Endodermal cell (in vitro differentiated cells): ENCODE measurements around the gene BHLHE23. TPM values are rescaled to one million over a fixed set of nuclear protein-coding genes. Genes with fewer than 3 reads are reported as not detected.

Experiments
- DNase-seq: peaks from one replicate; pipeline ENCODE4 v3.0.0-alpha.2; 2017
- H3K27ac ChIP-seq: 2 replicates; pipeline ENCODE4 v1.5.1; 2013; ENCODE audit warnings: mild to moderate bottlenecking, low read depth, low read length, moderate library complexity
- H3K27me3 ChIP-seq: 2 replicates; pipeline ENCODE4 v1.6.1; 2013; ENCODE audit warnings: mild to moderate bottlenecking, low read length, moderate library complexity; ENCODE audit not compliant: insufficient read depth, control insufficient read depth, poor library complexity, severe bottlenecking
- H3K36me3 ChIP-seq: 2 replicates; pipeline ENCODE4 v1.7.0; 2013; ENCODE audit warnings: mild to moderate bottlenecking, low read length, moderate library complexity; ENCODE audit not compliant: control insufficient read depth, insufficient read depth
- H3K4me1 ChIP-seq: one replicate; pipeline ENCODE4 v1.7.0; 2013; ENCODE audit warnings: low read length; ENCODE audit not compliant: control insufficient read depth, insufficient read depth
- H3K4me3 ChIP-seq: 2 replicates; pipeline ENCODE4 v1.5.1; 2013; ENCODE audit warnings: mild to moderate bottlenecking, low read length, moderate library complexity
- H3K9ac ChIP-seq: 2 replicates; pipeline ENCODE4 v1.6.1; 2013; ENCODE audit warnings: mild to moderate bottlenecking, low read length, moderate library complexity; ENCODE audit not compliant: poor library complexity, severe bottlenecking; ENCODE audit errors: extremely low read depth
- H3K9me3 ChIP-seq: 2 replicates; pipeline ENCODE4 v1.6.1; 2013; ENCODE audit warnings: mild to moderate bottlenecking, low read length, moderate library complexity; ENCODE audit not compliant: control insufficient read depth
- H3K27ac Mint-ChIP-seq: 2 replicates; pipeline ENCODE4 v1.8.0; 2020; ENCODE audit warnings: mixed read lengths
- H3K27me3 Mint-ChIP-seq: 2 replicates; pipeline ENCODE4 v1.8.0; 2021; ENCODE audit warnings: mild to moderate bottlenecking, mixed read lengths; ENCODE audit not compliant: insufficient read depth
- H3K36me3 Mint-ChIP-seq: 2 replicates; pipeline ENCODE4 v1.8.0; 2020; ENCODE audit warnings: low read depth, mixed read lengths
- H3K4me1 Mint-ChIP-seq: 2 replicates; pipeline ENCODE4 v1.8.0; 2020; ENCODE audit warnings: mixed read lengths
- H3K4me3 Mint-ChIP-seq: 2 replicates; pipeline ENCODE4 v1.8.0; 2020; ENCODE audit warnings: mild to moderate bottlenecking, moderate library complexity, mixed read lengths
- H3K9me3 Mint-ChIP-seq: 2 replicates; pipeline ENCODE4 v1.8.0; 2020; ENCODE audit warnings: mild to moderate bottlenecking, mixed read lengths
- CTCF ChIP-seq: fragments of 200-600 bp; sonication (generic); conservative IDR thresholded peaks from 2 replicates; pipeline ENCODE4 v1.5.0; 2021; ENCODE audit warnings: antibody characterized with exemption, mild to moderate bottlenecking
- WGBS, 2 experiments: methylation state at CpG; one replicate each; pipeline versions ENCODE4 v1.1.5 to v1.1.7; 2013; ENCODE audit warnings: missing lambda C conversion rate in 2 of 2, mixed read lengths in 1 of 2; ENCODE audit not compliant: insufficient coverage in 1 of 2, insufficient read length in 1 of 2; 5-methylcytosine and 5-hydroxymethylcytosine counted together
- total RNA-seq, 2 donors: library from RNA; stranded (reverse); fragmentation: NEBNext Ultra II Directional in 1 of 2; extraction: Animal tissue kit (Norgen Biotek cat#: 25700) in 1 of 2; gene quantifications; 2 replicates in 1 of 2; 3 replicates in 1 of 2; pipeline ENCODE4 v1.2.1, GENCODE V29; 2021

BHLHE23 gene
- total RNA-seq, 2 donors from 2014 or later: not detected

DNA sequence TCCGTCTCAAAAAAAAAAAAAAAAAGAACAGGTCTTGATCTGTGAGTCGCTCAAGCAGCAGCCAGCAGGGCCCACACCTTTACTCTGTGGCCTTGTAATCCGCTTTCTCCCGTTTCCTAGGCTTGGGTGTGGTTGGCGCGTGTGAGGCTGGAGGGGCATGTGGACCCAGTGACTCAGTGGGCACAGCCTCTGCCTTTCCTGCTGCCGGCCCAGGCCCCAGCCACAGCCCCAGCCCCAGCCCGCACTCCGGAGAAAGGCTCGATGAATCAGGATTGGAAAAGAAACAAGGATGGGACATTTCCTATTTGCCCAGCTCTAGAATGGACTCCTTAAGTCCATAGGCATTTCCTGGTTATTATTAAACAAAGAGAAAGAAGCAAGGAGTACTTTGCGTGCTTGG is 4.3 kb downstream of the BHLHE23 start:
- H3K27ac ChIP-seq: no peak overlapping the region
- TF ChIP-seq CTCF: no peak
- WGBS, 2 experiments: 78 to 91% methylated on average over 6 to 11 of the region's 11 CpGs
- H3K9me3 ChIP-seq: no peaks in the 10 kb centered on the region
- no peaks in the 10 kb centered on the region for H3K36me3 Mint-ChIP-seq
- no peaks in the 10 kb centered on the region for H3K4me1 ChIP-seq
- no peaks in the 10 kb centered on the region for H3K36me3 ChIP-seq
- H3K4me3 Mint-ChIP-seq: no peak overlapping the region
- H3K9me3 Mint-ChIP-seq: no peaks in the 10 kb centered on the region
- peaks cover 6% of the 10 kb centered on the region for H3K4me1 Mint-ChIP-seq
- peaks cover 100% of the 10 kb centered on the region for H3K27me3 ChIP-seq
- no peak for DNase-seq
- H3K9ac ChIP-seq: no peak overlapping the region
- H3K4me3 ChIP-seq: no peak overlapping the region
- H3K27ac Mint-ChIP-seq: no peak overlapping the region
- H3K27me3 Mint-ChIP-seq: peaks cover 71% of the 10 kb centered on the region

GRCh38 chr20:63000958-63001357 is 5.8 kb downstream of the BHLHE23 start:
- H3K27ac ChIP-seq: no peak overlapping the region
- Mint-ChIP-seq H3K4me1 (peaks cover 6% of the 10 kb centered on the region), H3K27me3 (peaks cover 60% of the 10 kb centered on the region), H3K4me3 (no peak overlapping the region), H3K27ac (no peak overlapping the region), H3K36me3 (no peaks in the 10 kb centered on the region), H3K9me3 (no peaks in the 10 kb centered on the region)
- no peaks in the 10 kb centered on the region for H3K4me1 ChIP-seq
- WGBS, 2 experiments: 76 to 84% methylated on average over 9 to 11 of the region's 11 CpGs
- TF ChIP-seq CTCF: no peak
- peaks cover 88% of the 10 kb centered on the region for H3K27me3 ChIP-seq
- H3K9me3 ChIP-seq: no peaks in the 10 kb centered on the region
- DNase-seq: no peak
- no peak overlapping the region for H3K9ac ChIP-seq
- H3K36me3 ChIP-seq: no peaks in the 10 kb centered on the region
- H3K4me3 ChIP-seq: no peak overlapping the region

- Histone ChIP-seq H3K9me3 (no peaks in the 10 kb centered on the region), H3K27ac (no peak overlapping the region), H3K4me3 (no peak overlapping the region), H3K9ac (no peak overlapping the region), H3K27me3 (peaks cover 79% of the 10 kb centered on the region), H3K36me3 (no peaks in the 10 kb centered on the region), H3K4me1 (no peaks in the 10 kb centered on the region)
- no peak for TF ChIP-seq CTCF
- no peak for DNase-seq
- Mint-ChIP-seq H3K4me3 (no peak overlapping the region), H3K4me1 (peaks cover 6% of the 10 kb centered on the region), H3K36me3 (no peaks in the 10 kb centered on the region), H3K27ac (no peak overlapping the region), H3K27me3 (peaks cover 51% of the 10 kb centered on the region), H3K9me3 (no peaks in the 10 kb centered on the region)
- 92% methylated on average over 11 to 14 of the region's 14 CpGs for WGBS, 2 experiments
These were observed 6.7 kb downstream of the BHLHE23 start for GRCh38 chr20:63000036-63000435.
